IMR-90 (cell line): ENCODE measurements around the gene CUL3. TPM values are rescaled to one million over a fixed set of nuclear protein-coding genes. Genes with fewer than 3 reads are reported as not detected.

ENCODE experiments used
- ATAC-seq: fragments of 200-7000 bp; cut with Tn5 transposase; 2 replicates; pipeline ENCODE4 v1.9.1; 2020; ENCODE audit warnings: low read depth, mild to moderate bottlenecking, moderate library complexity
- BruUV-seq: library from RNA; stranded (reverse); fragments of 400-500 nt; replicated peaks from 2 replicates; lab custom pipeline; 2021; lab: Mats Ljungman, UMichigan
- CTCF ChIA-PET: fragments of 300-600 bp; formaldehyde crosslinking; extraction: SDS; loops from one replicate; lab custom pipeline; 2021; ENCODE audit warnings: antibody characterized with exemption; lab: Yijun Ruan, JAX
- POLR2A ChIA-PET: fragments of 300-600 bp; sonication (Branson Sonifier 250); formaldehyde crosslinking; loops from one replicate; lab custom pipeline; 2022; ENCODE audit warnings: antibody characterized with exemption; ENCODE audit not compliant: unreplicated experiment; lab: Charles Lee
- DNase-seq: peaks from one replicate; pipeline ENCODE4 v3.0.0; 2013
- H2AFZ ChIP-seq: replicated peaks from 2 replicates; pipeline ENCODE3; 2013; ENCODE audit warnings: low read length, mild to moderate bottlenecking; ENCODE audit not compliant: poor library complexity
- H2AK5ac ChIP-seq: 2 replicates; pipeline ENCODE4 v1.6.1; 2013; ENCODE audit warnings: low read depth, low read length, inconsistent platforms
- H2AK9ac ChIP-seq: replicated peaks from 2 replicates; pipeline ENCODE3; 2013; ENCODE audit warnings: mild to moderate bottlenecking, low read depth, low read length, moderate library complexity; ENCODE audit not compliant: poor library complexity
- H2BK120ac ChIP-seq: 2 replicates; pipeline ENCODE4 v1.6.1; 2013; ENCODE audit warnings: low read depth, low read length, inconsistent platforms
- H2BK15ac ChIP-seq: 3 replicates; pipeline ENCODE4 v1.6.1; 2013; ENCODE audit warnings: low read depth, low read length, inconsistent platforms
- H2BK20ac ChIP-seq: 2 replicates; pipeline ENCODE4 v1.6.1; 2013; ENCODE audit warnings: low read depth, mild to moderate bottlenecking, inconsistent platforms, low read length, moderate library complexity
- H2BK5ac ChIP-seq: 2 replicates; pipeline ENCODE4 v1.6.1; 2013; ENCODE audit warnings: mild to moderate bottlenecking, low read depth, low read length, inconsistent platforms; ENCODE audit not compliant: poor library complexity, severe bottlenecking
- H3K14ac ChIP-seq: replicated peaks from 2 replicates; pipeline ENCODE4 v1.6.1; 2013; ENCODE audit warnings: low read depth, low read length, inconsistent platforms
- H3K18ac ChIP-seq: 2 replicates; pipeline ENCODE4 v1.6.1; 2013; ENCODE audit warnings: low read depth, low read length, control low read depth
- H3K23ac ChIP-seq: 2 replicates; pipeline ENCODE4 v1.6.1; 2013; ENCODE audit warnings: low read depth, low read length, inconsistent platforms
- H3K27ac ChIP-seq: 2 replicates; pipeline ENCODE4 v1.5.1; 2013; ENCODE audit warnings: mild to moderate bottlenecking, control low read depth, low read length; ENCODE audit not compliant: insufficient read depth
- H3K27me3 ChIP-seq: 2 replicates; pipeline ENCODE4 v1.6.1; 2013; ENCODE audit warnings: low read length; ENCODE audit not compliant: control insufficient read depth, insufficient read depth
- H3K36me3 ChIP-seq: 2 replicates; pipeline ENCODE4 v1.6.1; 2013; ENCODE audit warnings: low read length, mixed read lengths; ENCODE audit not compliant: control insufficient read depth, insufficient read depth
- H3K4ac ChIP-seq: 2 replicates; pipeline ENCODE4 v1.6.1; 2013; ENCODE audit warnings: low read depth, low read length, inconsistent platforms
- H3K4me1 ChIP-seq: 2 replicates; pipeline ENCODE4 v1.6.1; 2013; ENCODE audit warnings: low read length, mixed read lengths; ENCODE audit not compliant: control insufficient read depth, insufficient read depth
- H3K4me2 ChIP-seq: 2 replicates; pipeline ENCODE4 v1.6.1; 2013; ENCODE audit warnings: low read depth, mild to moderate bottlenecking, control low read depth, low read length, moderate library complexity
- H3K4me3 ChIP-seq: 2 replicates; pipeline ENCODE4 v1.5.1; 2013; ENCODE audit warnings: low read depth, mild to moderate bottlenecking, control low read depth, low read length, moderate library complexity; ENCODE audit not compliant: insufficient read depth
- H3K56ac ChIP-seq: 2 replicates; pipeline ENCODE4 v1.6.1; 2013; ENCODE audit warnings: low read length, inconsistent platforms; ENCODE audit not compliant: insufficient read depth; ENCODE audit errors: extremely low read depth
- H3K79me1 ChIP-seq, 2 experiments: 2 replicates each; pipeline ENCODE4 v1.6.1; 2013; ENCODE audit warnings: low read length in 2 of 2, inconsistent platforms in 1 of 2, low read depth in 1 of 2
- H3K9ac ChIP-seq: 2 replicates; pipeline ENCODE4 v1.6.1; 2013; ENCODE audit warnings: low read depth, low read length, control low read depth
- H3K9me1 ChIP-seq: 2 replicates; pipeline ENCODE4 v1.6.1; 2013; ENCODE audit warnings: low read length, inconsistent platforms; ENCODE audit not compliant: insufficient read depth
- H3K9me3 ChIP-seq: 2 replicates; pipeline ENCODE4 v1.6.1; 2013; ENCODE audit warnings: low read length; ENCODE audit not compliant: control insufficient read depth, insufficient read depth
- H4K20me1 ChIP-seq: 2 replicates; pipeline ENCODE4 v1.6.1; 2013; ENCODE audit warnings: low read length, inconsistent platforms; ENCODE audit not compliant: insufficient read depth
- H4K5ac ChIP-seq: 2 replicates; pipeline ENCODE4 v1.6.1; 2013; ENCODE audit warnings: mild to moderate bottlenecking, low read depth, low read length, control low read depth
- H4K8ac ChIP-seq, 2 experiments: 2 replicates each; pipeline ENCODE4 v1.6.1; 2013; ENCODE audit warnings: low read depth in 2 of 2, low read length in 2 of 2, control low read depth in 1 of 2, inconsistent platforms in 1 of 2
- H4K91ac ChIP-seq: 2 replicates; pipeline ENCODE4 v1.6.1; 2013; ENCODE audit warnings: low read depth, low read length, inconsistent platforms; ENCODE audit not compliant: insufficient read depth
- MAZ ChIP-seq: IDR thresholded peaks from 2 replicates; pipeline ENCODE4 v1.6.1; 2012; ENCODE audit warnings: low read depth, mild to moderate bottlenecking, low read length, improper control_type of control experiment, moderate library complexity, borderline replicate concordance
- NFE2L2 ChIP-seq: fragments of 150-350 bp; IDR thresholded peaks from 2 replicates; pipeline ENCODE4 v1.6.1; 2016; ENCODE audit warnings: low read depth, mild to moderate bottlenecking, low read length
- WGBS, 2 experiments: methylation state at CpG; one replicate each; pipeline versions ENCODE4 v1.1.5 to v1.1.7; 2013; ENCODE audit warnings: missing lambda C conversion rate in 2 of 2; ENCODE audit not compliant: insufficient read length in 1 of 2; ENCODE audit errors: extremely low coverage in 2 of 2; 5-methylcytosine and 5-hydroxymethylcytosine counted together
- dilution Hi-C: fragments of 300-500 bp; cut with HindIII; formaldehyde crosslinking; loops from one replicate; pipeline ENCODE4 v1.14.3; 2018; ENCODE audit warnings: low sequenced_read_pairs; ENCODE audit not compliant: unreplicated experiment
- in situ Hi-C: fragments of 300-500 bp; cut with MboI; formaldehyde crosslinking; loops from 3 replicates; pipeline ENCODE4 v1.14.3; 2019; ENCODE audit warnings: low sequenced_read_pairs, inconsistent platforms, mixed read lengths
- intact Hi-C: fragments of 100-400 bp; cut with micrococcal nuclease; formaldehyde crosslinking; loops from 2 replicates; pipeline ENCODE4 v1.10.0; 2022
- polyA plus RNA-seq, 3 experiments: library from polyadenylated mRNA; depleted of rRNA; stranded (reverse); fragments of >200 nt; gene quantifications; 2 replicates each; pipeline ENCODE4 v1.2.3, GENCODE V29; 2012; ENCODE audit warnings: low replicate concordance in 1 of 3
- total RNA-seq: library from RNA; depleted of rRNA; stranded (reverse); fragments of >200 nt; gene quantifications from 2 replicates; pipeline ENCODE4 v1.2.3, GENCODE V29; 2012
- TF ChIP-seq, protein P1 (sequence below): fragments of 150-350 bp; IDR thresholded peaks from 2 replicates; pipeline ENCODE4 v1.6.1; 2016; ENCODE audit warnings: low read depth, mild to moderate bottlenecking, low read length, moderate library complexity, borderline replicate concordance

Gene CUL3
- total and polyA plus RNA-seq, 2 of the 4 experiments (the other 2 are of a cell fraction), result 33.7 to 45.7 TPM

DNA sequence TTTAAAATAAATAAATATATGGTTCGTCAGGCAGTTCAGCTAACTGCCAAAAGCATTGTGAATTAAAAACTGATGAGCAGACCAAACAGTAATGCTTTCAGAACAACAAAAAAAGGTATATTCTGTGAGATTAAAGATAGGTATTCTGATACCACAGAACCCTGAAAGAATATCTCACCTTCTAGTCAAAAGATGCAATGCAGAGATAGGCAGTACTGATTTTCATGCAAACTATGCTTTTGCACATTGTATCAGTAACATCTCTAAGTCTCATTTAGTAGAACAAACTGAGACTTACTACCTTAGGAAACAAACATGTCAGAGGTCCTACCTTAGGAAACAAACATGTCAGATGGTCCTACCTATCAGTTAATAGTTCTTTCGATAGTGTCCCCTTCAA lies 32.4 kb downstream of the CUL3 start:
- ChIA-PET POLR2A (no interaction called here), CTCF (no interaction called here)
- dilution Hi-C loops (no loop called here), intact Hi-C loops (no loop called here), in situ Hi-C loops (loop anchor here (25.0 kb wide), 1 partner anchor 965 kb away; no protein-coding TSS in a partner anchor)
- Histone ChIP-seq H3K9me1 (peaks cover 5% of the 10 kb centered on the region; the same call in 1 of the 2 replicates), H3K27me3 (no peaks in the 10 kb centered on the region), H4K91ac (no peak overlapping the region), H2BK5ac (no peak overlapping the region), H3K9ac (no peak overlapping the region), H4K20me1 (peaks cover 33% of the 10 kb centered on the region), H3K27ac (no peak overlapping the region), H3K4ac (no peak overlapping the region), H3K14ac (no peak overlapping the region), H2AFZ (no peak overlapping the region), H2BK15ac (no peak overlapping the region), H2BK20ac (no peak overlapping the region), H2AK9ac (no peak overlapping the region), H3K18ac (no peak overlapping the region), H4K5ac (no peak overlapping the region), H3K79me1 (peaks cover 27 to 56% of the 10 kb centered on the region in 2 experiments), H3K36me3 (peaks cover 2% of the 10 kb centered on the region; the same call in 1 of the 2 replicates), H3K4me3 (no peak overlapping the region), H3K9me3 (no peaks in the 10 kb centered on the region), H4K8ac (no peak overlapping the region), H2BK120ac (no peak overlapping the region), H3K4me2 (no peak overlapping the region), H3K4me1 (no peaks in the 10 kb centered on the region; the same call in 1 of the 2 replicates), H3K56ac (no peak overlapping the region), H3K23ac (no peak overlapping the region), H2AK5ac (no peak overlapping the region)
- BruUV-seq, result no TSS peak
- no CpG with 5 or more reads among the region's 2 CpGs for WGBS, 2 experiments
- no peak for TF ChIP-seq NFE2L2
- TF ChIP-seq, protein P1, sequence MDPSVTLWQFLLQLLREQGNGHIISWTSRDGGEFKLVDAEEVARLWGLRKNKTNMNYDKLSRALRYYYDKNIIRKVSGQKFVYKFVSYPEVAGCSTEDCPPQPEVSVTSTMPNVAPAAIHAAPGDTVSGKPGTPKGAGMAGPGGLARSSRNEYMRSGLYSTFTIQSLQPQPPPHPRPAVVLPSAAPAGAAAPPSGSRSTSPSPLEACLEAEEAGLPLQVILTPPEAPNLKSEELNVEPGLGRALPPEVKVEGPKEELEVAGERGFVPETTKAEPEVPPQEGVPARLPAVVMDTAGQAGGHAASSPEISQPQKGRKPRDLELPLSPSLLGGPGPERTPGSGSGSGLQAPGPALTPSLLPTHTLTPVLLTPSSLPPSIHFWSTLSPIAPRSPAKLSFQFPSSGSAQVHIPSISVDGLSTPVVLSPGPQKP, result no peak
- TF ChIP-seq MAZ, result no peak
- DNase-seq, result no peak
- no peak for ATAC-seq
